Measurements from ENCODE around the gene ABHD13.
A peak's percentile ranks its signal among the peaks of the same experiment; 100 is the strongest.

The ABHD13 gene

GRCh38 chr13:108218044-108218974 is at the start of gene ABHD13:
Gene ABHD13 (plus strand): TSS chr13:108218392. CDS start chr13:108229219, 10,827 bp downstream.
- peak; percentile 94 for DNase-seq
- no peaks in the 10 kb centered on the region for H3K27me3 ChIP-seq (replicated peaks; ENCODE audit: insufficient read depth, low read length)
- H3K9me2 ChIP-seq (replicated peaks; ENCODE audit: insufficient read depth, low read length): no peaks in the 10 kb centered on the region
- H3F3A ChIP-seq (ENCODE audit: insufficient read depth, low read length): no peaks in the 10 kb centered on the region
- H3K27ac ChIP-seq (ENCODE audit: low read length): peak within 1 kb of the TSS; percentile 58; the same call in 1 of the 2 replicates
- H3K9ac ChIP-seq (ENCODE audit: low read length): peak within 1 kb of the TSS; percentile 83
- H2AFZ ChIP-seq (ENCODE audit: low read length): peak within 1 kb of the TSS; percentile 96
- 0 out of 2 replicates have a peak, but pooled peaks cover 3% of the 10 kb centered on the region for H4K20me1 ChIP-seq (ENCODE audit: insufficient read depth, low read length)
- peaks cover 53% of the 10 kb centered on the region for H3K79me2 ChIP-seq (ENCODE audit: low read length)
- peak within 1 kb of the TSS; percentile 94 for H3K4me2 ChIP-seq (ENCODE audit: low read depth, low read length)
- no peaks in the 10 kb centered on the region for H3K36me3 ChIP-seq (replicated peaks; ENCODE audit: insufficient read depth, low read length)
- H3K4me1 ChIP-seq (ENCODE audit: low read length): peaks cover 7% of the 10 kb centered on the region
- H3K4me3 ChIP-seq (ENCODE audit: low read length): peak within 1 kb of the TSS; percentile 92
- TF ChIP-seq CTCF (IDR thresholded peaks at IDR 0.05; ENCODE audit: low read length) (no peak), EZH2 (optimal IDR thresholded peaks at IDR 0.05; ENCODE audit: low read depth, low read length) (no peak), EZH2phosphoT487 (IDR thresholded peaks at IDR 0.05; ENCODE audit: low read length) (no peak)
- H3K9me3 ChIP-seq (replicated peaks; ENCODE audit: insufficient read depth, low read length): no peaks in the 10 kb centered on the region

GRCh38 chr13:108168929-108169328 is 49.3 kb upstream of the ABHD13 start:
- H3K27ac ChIP-seq (ENCODE audit: low read length): no peak overlapping the region
- H3K79me2 ChIP-seq (ENCODE audit: low read length): no peaks in the 10 kb centered on the region
- no peaks in the 10 kb centered on the region for H3K9me2 ChIP-seq (replicated peaks; ENCODE audit: insufficient read depth, low read length)
- H3K36me3 ChIP-seq (replicated peaks; ENCODE audit: insufficient read depth, low read length): no peaks in the 10 kb centered on the region
- TF ChIP-seq CTCF (IDR thresholded peaks at IDR 0.05; ENCODE audit: low read length) (no peak), EZH2phosphoT487 (IDR thresholded peaks at IDR 0.05; ENCODE audit: low read length) (no peak)
- no peak for DNase-seq
- H3K9ac ChIP-seq (ENCODE audit: low read length): no peak overlapping the region
- H3K4me3 ChIP-seq (ENCODE audit: low read length): no peak overlapping the region
- no peak overlapping the region for H2AFZ ChIP-seq (ENCODE audit: low read length)
- H4K20me1 ChIP-seq (ENCODE audit: insufficient read depth, low read length): no peaks in the 10 kb centered on the region
- no peaks in the 10 kb centered on the region for H3K4me1 ChIP-seq (ENCODE audit: low read length)
- H3K4me2 ChIP-seq (ENCODE audit: low read depth, low read length): no peak overlapping the region
- H3K9me3 ChIP-seq (replicated peaks; ENCODE audit: insufficient read depth, low read length): no peaks in the 10 kb centered on the region
- H3K27me3 ChIP-seq (replicated peaks; ENCODE audit: insufficient read depth, low read length): no peaks in the 10 kb centered on the region
- no peaks in the 10 kb centered on the region for H3F3A ChIP-seq (ENCODE audit: insufficient read depth, low read length)

GRCh38 chr13:108176685-108177274 is 41.4 kb upstream of the ABHD13 start:
- Histone ChIP-seq H3K4me1 (ENCODE audit: low read length) (no peaks in the 10 kb centered on the region), H2AFZ (ENCODE audit: low read length) (no peak overlapping the region), H3K9me2 (replicated peaks; ENCODE audit: insufficient read depth, low read length) (no peaks in the 10 kb centered on the region), H3K27me3 (replicated peaks; ENCODE audit: insufficient read depth, low read length) (no peaks in the 10 kb centered on the region), H3K79me2 (ENCODE audit: low read length) (no peaks in the 10 kb centered on the region), H3K9ac (ENCODE audit: low read length) (no peak overlapping the region), H3K4me3 (ENCODE audit: low read length) (no peak overlapping the region), H4K20me1 (ENCODE audit: insufficient read depth, low read length) (no peaks in the 10 kb centered on the region), H3K27ac (ENCODE audit: low read length) (no peak overlapping the region), H3K36me3 (replicated peaks; ENCODE audit: insufficient read depth, low read length) (no peaks in the 10 kb centered on the region), H3F3A (ENCODE audit: insufficient read depth, low read length) (no peaks in the 10 kb centered on the region), H3K4me2 (ENCODE audit: low read depth, low read length) (no peak overlapping the region), H3K9me3 (replicated peaks; ENCODE audit: insufficient read depth, low read length) (no peaks in the 10 kb centered on the region)
- DNase-seq: no peak
- TF ChIP-seq CTCF (IDR thresholded peaks at IDR 0.05; ENCODE audit: low read length) (peak; percentile 24; the same call in 1 of the 2 replicates), EZH2phosphoT487 (IDR thresholded peaks at IDR 0.05; ENCODE audit: low read length) (no peak), EZH2 (optimal IDR thresholded peaks at IDR 0.05; ENCODE audit: low read depth, low read length) (no peak)

All from MM.1S (cell line).